ENCODE measurements around the gene CEP63.

Gene CEP63

DNA sequence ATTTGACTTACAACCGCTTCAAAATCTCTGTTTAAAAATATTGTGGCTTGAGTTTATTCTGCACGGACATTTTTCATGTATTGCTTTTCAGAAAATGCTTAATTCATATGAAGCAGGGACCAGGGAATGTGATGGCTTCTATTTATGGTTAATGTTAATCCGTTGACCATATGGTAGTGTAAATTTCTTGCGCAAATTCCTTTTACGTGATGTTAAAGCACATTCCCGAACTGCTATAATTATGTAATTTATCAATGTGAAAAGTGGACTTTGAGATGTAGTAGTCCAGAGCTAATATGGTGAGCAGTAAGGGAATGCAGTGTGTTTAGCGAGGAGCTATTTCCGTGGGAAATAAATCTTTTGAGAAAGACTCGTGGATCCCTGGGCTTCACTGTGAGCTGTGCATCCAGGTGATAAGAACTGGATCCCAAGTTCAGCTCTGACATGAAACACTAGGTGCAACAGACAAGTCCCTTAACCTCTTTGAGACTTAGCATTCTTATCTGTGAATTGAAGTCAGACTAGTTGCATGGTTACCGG lies 27.4 kb upstream of the CEP63 start:
- no peak overlapping the region for H3K4me3 ChIP-seq (ENCODE audit: low read depth, low read length)
- TF ChIP-seq, protein P1, sequence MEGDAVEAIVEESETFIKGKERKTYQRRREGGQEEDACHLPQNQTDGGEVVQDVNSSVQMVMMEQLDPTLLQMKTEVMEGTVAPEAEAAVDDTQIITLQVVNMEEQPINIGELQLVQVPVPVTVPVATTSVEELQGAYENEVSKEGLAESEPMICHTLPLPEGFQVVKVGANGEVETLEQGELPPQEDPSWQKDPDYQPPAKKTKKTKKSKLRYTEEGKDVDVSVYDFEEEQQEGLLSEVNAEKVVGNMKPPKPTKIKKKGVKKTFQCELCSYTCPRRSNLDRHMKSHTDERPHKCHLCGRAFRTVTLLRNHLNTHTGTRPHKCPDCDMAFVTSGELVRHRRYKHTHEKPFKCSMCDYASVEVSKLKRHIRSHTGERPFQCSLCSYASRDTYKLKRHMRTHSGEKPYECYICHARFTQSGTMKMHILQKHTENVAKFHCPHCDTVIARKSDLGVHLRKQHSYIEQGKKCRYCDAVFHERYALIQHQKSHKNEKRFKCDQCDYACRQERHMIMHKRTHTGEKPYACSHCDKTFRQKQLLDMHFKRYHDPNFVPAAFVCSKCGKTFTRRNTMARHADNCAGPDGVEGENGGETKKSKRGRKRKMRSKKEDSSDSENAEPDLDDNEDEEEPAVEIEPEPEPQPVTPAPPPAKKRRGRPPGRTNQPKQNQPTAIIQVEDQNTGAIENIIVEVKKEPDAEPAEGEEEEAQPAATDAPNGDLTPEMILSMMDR (IDR thresholded peaks at IDR 0.05; ENCODE audit: control insufficient read depth, extremely low read depth, insufficient read depth) = no peak
- no peak for DNase-seq (ENCODE audit: low read depth)

DNA sequence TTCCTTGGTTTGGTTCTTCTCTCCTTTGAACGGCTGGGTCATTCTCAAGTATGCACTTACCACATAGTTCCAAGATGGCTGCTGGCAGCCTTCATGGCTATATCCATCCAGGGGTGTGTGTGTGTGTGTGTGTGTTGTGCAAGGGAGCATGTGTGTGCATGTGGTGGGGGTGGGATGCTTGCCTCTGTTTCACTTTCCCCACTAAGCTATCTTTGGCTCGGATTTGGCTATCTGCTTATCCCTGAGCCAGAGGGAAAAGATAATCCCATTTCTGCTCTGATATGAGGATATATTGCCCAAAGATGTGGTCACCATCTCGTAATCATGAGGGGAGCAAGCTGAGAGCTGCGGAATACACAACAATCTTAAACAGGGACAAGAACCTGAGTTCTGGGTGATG lies 26.3 kb upstream of the CEP63 start:
- H3K4me3 ChIP-seq (ENCODE audit: low read depth, low read length) = no peak overlapping the region
- TF ChIP-seq, protein P1 (IDR thresholded peaks at IDR 0.05; ENCODE audit: control insufficient read depth, extremely low read depth, insufficient read depth) = no peak
- no peak for DNase-seq (ENCODE audit: low read depth)

DNA sequence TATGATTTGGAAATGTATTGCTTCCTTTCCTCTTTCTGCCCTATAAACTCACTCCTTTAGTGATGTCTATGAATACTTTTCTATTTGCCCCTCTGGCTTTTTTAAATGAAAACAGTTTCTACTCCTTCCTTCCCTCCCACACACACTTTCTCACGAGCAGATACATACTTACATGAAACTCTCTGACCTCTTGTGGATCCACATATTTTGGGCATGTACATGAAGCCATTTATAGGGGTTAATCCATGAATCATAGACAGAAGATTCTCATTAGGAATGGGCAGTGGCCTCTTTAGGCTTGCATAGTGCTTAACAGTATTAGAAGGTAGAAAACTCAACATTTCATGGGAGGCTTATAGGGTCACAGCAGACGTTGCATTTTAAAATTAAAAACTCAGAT lies 24.9 kb upstream of the CEP63 start:
- no peak overlapping the region for H3K4me3 ChIP-seq (ENCODE audit: low read depth, low read length)
- TF ChIP-seq, protein P1 (IDR thresholded peaks at IDR 0.05; ENCODE audit: control insufficient read depth, extremely low read depth, insufficient read depth) = no peak
- no peak for DNase-seq (ENCODE audit: low read depth)

DNA sequence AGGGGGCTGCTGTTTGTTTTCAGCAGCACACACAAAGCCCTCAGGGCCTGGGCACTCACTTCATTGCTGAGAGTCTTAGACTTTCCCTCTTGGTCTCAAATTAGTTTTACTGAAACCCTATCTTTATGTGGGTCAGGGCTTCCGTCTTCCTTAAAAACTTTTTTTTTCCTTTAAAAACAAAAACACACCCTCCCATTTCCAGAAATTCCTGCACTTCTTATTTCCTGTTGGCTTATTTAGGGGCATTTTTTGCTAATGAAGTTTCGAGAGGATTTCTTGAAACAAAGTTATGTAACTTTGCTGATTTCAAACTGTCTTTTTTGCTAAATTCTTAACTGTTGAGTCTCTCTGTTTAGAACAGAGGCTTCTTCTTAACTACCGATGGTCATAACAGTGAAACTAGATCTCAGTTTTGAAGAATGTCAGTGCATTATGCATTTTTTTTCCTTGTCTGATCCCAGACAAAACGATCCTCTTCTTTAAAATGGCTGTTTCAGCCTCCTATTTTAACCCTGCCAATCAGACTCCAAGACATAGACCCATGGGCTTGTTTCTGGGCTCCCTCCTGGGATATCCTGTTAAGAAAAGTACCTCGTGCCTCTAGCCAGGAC lies 23.4 kb upstream of the CEP63 start:
- DNase-seq (ENCODE audit: low read depth) = no peak
- TF ChIP-seq, protein P1 (IDR thresholded peaks at IDR 0.05; ENCODE audit: control insufficient read depth, extremely low read depth, insufficient read depth) = no peak
- no peak overlapping the region for H3K4me3 ChIP-seq (ENCODE audit: low read depth, low read length)

DNA sequence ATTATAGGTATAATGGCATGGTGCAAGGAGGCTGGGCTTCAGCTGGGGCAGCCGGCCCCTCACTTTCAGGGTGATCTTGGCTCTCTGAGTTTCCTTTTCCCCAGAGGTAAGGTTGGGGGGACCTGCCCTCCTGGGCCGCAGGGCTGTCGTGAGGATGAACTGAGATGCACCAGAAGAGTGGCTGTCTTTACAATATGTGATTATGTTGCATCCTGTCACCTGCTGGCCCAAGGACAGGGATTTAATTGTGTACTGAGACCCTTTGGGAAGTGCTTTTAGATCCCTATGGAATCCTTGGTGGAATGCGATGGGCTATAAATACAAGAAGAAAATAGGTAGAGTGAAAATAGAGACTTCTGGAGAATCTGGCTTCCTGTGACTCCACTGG lies 22.2 kb upstream of the CEP63 start:
- TF ChIP-seq, protein P1 (IDR thresholded peaks at IDR 0.05; ENCODE audit: control insufficient read depth, extremely low read depth, insufficient read depth) = no peak
- DNase-seq (ENCODE audit: low read depth) = no peak
- H3K4me3 ChIP-seq (ENCODE audit: low read depth, low read length) = no peak overlapping the region

DNA sequence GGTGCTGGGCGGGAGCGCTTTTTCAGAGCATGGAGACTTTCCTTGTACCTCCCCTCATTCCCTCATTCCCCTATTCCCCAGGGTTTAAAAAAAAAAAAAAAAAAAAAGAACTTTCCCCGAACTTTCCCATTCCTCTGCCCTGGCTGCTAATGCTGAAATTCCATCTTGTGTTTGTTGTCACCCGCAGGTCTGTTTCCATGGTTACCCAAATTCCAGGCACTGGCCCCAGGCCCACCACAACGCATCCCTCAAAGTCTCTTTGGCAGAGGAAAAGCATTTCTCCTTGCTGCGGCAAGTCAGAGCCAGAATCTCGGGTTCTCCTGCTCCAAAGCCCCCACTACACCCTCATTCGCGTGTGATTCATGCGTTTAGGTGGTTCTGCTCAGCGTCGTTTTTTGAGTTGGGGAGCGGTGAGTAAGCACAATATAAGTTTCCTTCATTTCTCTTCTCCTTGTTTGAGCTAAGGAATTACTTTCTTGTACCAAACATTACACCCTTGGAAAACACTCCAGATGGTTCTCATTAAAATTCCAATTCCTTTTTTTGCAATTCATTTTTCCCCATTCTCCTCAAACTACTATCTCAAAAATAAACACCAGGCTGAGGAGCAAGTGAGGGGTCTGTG lies 21.7 kb upstream of the CEP63 start:
- H3K4me3 ChIP-seq (ENCODE audit: low read depth, low read length) = no peak overlapping the region
- TF ChIP-seq, protein P1 (IDR thresholded peaks at IDR 0.05; ENCODE audit: control insufficient read depth, extremely low read depth, insufficient read depth) = no peak
- no peak for DNase-seq (ENCODE audit: low read depth)
